IMR-90 (cell line): Measurements from ENCODE around the gene TCF4. TPM values are rescaled to one million over a fixed set of nuclear protein-coding genes. Genes with fewer than 3 reads are reported as not detected.
A peak's percentile ranks its signal among the peaks of the same experiment; 100 is the strongest.

Experiments used
- ATAC-seq: fragments of 200-7000 bp; cut with Tn5 transposase; 2 replicates; pipeline ENCODE4 v1.9.1; 2020; ENCODE audit warnings: low read depth, mild to moderate bottlenecking, moderate library complexity
- BruUV-seq: library from RNA; stranded (reverse); fragments of 400-500 nt; replicated peaks from 2 replicates; lab custom pipeline; 2021; lab: Mats Ljungman, UMichigan
- CTCF ChIA-PET: fragments of 300-600 bp; formaldehyde crosslinking; extraction: SDS; loops from one replicate; lab custom pipeline; 2021; ENCODE audit warnings: antibody characterized with exemption; lab: Yijun Ruan, JAX
- POLR2A ChIA-PET: fragments of 300-600 bp; sonication (Branson Sonifier 250); formaldehyde crosslinking; loops from one replicate; lab custom pipeline; 2022; ENCODE audit warnings: antibody characterized with exemption; ENCODE audit not compliant: unreplicated experiment; lab: Charles Lee
- DNase-seq: peaks from one replicate; pipeline ENCODE4 v3.0.0; 2013
- H2AFZ ChIP-seq: replicated peaks from 2 replicates; pipeline ENCODE3; 2013; ENCODE audit warnings: low read length, mild to moderate bottlenecking; ENCODE audit not compliant: poor library complexity
- H2AK5ac ChIP-seq: 2 replicates; pipeline ENCODE4 v1.6.1; 2013; ENCODE audit warnings: low read depth, low read length, inconsistent platforms
- H2AK9ac ChIP-seq: replicated peaks from 2 replicates; pipeline ENCODE3; 2013; ENCODE audit warnings: mild to moderate bottlenecking, low read depth, low read length, moderate library complexity; ENCODE audit not compliant: poor library complexity
- H2BK120ac ChIP-seq: 2 replicates; pipeline ENCODE4 v1.6.1; 2013; ENCODE audit warnings: low read depth, low read length, inconsistent platforms
- H2BK15ac ChIP-seq: 3 replicates; pipeline ENCODE4 v1.6.1; 2013; ENCODE audit warnings: low read depth, low read length, inconsistent platforms
- H2BK20ac ChIP-seq: 2 replicates; pipeline ENCODE4 v1.6.1; 2013; ENCODE audit warnings: low read depth, mild to moderate bottlenecking, inconsistent platforms, low read length, moderate library complexity
- H2BK5ac ChIP-seq: 2 replicates; pipeline ENCODE4 v1.6.1; 2013; ENCODE audit warnings: mild to moderate bottlenecking, low read depth, low read length, inconsistent platforms; ENCODE audit not compliant: poor library complexity, severe bottlenecking
- H3K14ac ChIP-seq: replicated peaks from 2 replicates; pipeline ENCODE4 v1.6.1; 2013; ENCODE audit warnings: low read depth, low read length, inconsistent platforms
- H3K18ac ChIP-seq: 2 replicates; pipeline ENCODE4 v1.6.1; 2013; ENCODE audit warnings: low read depth, low read length, control low read depth
- H3K23ac ChIP-seq: 2 replicates; pipeline ENCODE4 v1.6.1; 2013; ENCODE audit warnings: low read depth, low read length, inconsistent platforms
- H3K27ac ChIP-seq: 2 replicates; pipeline ENCODE4 v1.5.1; 2013; ENCODE audit warnings: mild to moderate bottlenecking, control low read depth, low read length; ENCODE audit not compliant: insufficient read depth
- H3K27me3 ChIP-seq: 2 replicates; pipeline ENCODE4 v1.6.1; 2013; ENCODE audit warnings: low read length; ENCODE audit not compliant: control insufficient read depth, insufficient read depth
- H3K36me3 ChIP-seq: 2 replicates; pipeline ENCODE4 v1.6.1; 2013; ENCODE audit warnings: low read length, mixed read lengths; ENCODE audit not compliant: control insufficient read depth, insufficient read depth
- H3K4ac ChIP-seq: 2 replicates; pipeline ENCODE4 v1.6.1; 2013; ENCODE audit warnings: low read depth, low read length, inconsistent platforms
- H3K4me1 ChIP-seq: 2 replicates; pipeline ENCODE4 v1.6.1; 2013; ENCODE audit warnings: low read length, mixed read lengths; ENCODE audit not compliant: control insufficient read depth, insufficient read depth
- H3K4me2 ChIP-seq: 2 replicates; pipeline ENCODE4 v1.6.1; 2013; ENCODE audit warnings: low read depth, mild to moderate bottlenecking, control low read depth, low read length, moderate library complexity
- H3K4me3 ChIP-seq: 2 replicates; pipeline ENCODE4 v1.5.1; 2013; ENCODE audit warnings: low read depth, mild to moderate bottlenecking, control low read depth, low read length, moderate library complexity; ENCODE audit not compliant: insufficient read depth
- H3K56ac ChIP-seq: 2 replicates; pipeline ENCODE4 v1.6.1; 2013; ENCODE audit warnings: low read length, inconsistent platforms; ENCODE audit not compliant: insufficient read depth; ENCODE audit errors: extremely low read depth
- H3K79me1 ChIP-seq, 2 experiments: 2 replicates each; pipeline ENCODE4 v1.6.1; 2013; ENCODE audit warnings: low read length in 2 of 2, inconsistent platforms in 1 of 2, low read depth in 1 of 2
- H3K9ac ChIP-seq: 2 replicates; pipeline ENCODE4 v1.6.1; 2013; ENCODE audit warnings: low read depth, low read length, control low read depth
- H3K9me1 ChIP-seq: 2 replicates; pipeline ENCODE4 v1.6.1; 2013; ENCODE audit warnings: low read length, inconsistent platforms; ENCODE audit not compliant: insufficient read depth
- H3K9me3 ChIP-seq: 2 replicates; pipeline ENCODE4 v1.6.1; 2013; ENCODE audit warnings: low read length; ENCODE audit not compliant: control insufficient read depth, insufficient read depth
- H4K20me1 ChIP-seq: 2 replicates; pipeline ENCODE4 v1.6.1; 2013; ENCODE audit warnings: low read length, inconsistent platforms; ENCODE audit not compliant: insufficient read depth
- H4K5ac ChIP-seq: 2 replicates; pipeline ENCODE4 v1.6.1; 2013; ENCODE audit warnings: mild to moderate bottlenecking, low read depth, low read length, control low read depth
- H4K8ac ChIP-seq, 2 experiments: 2 replicates each; pipeline ENCODE4 v1.6.1; 2013; ENCODE audit warnings: low read depth in 2 of 2, low read length in 2 of 2, control low read depth in 1 of 2, inconsistent platforms in 1 of 2
- H4K91ac ChIP-seq: 2 replicates; pipeline ENCODE4 v1.6.1; 2013; ENCODE audit warnings: low read depth, low read length, inconsistent platforms; ENCODE audit not compliant: insufficient read depth
- BHLHE40 ChIP-seq: fragments of 150-350 bp; IDR thresholded peaks from 2 replicates; pipeline ENCODE4 v1.6.1; 2016; ENCODE audit warnings: mild to moderate bottlenecking, low read depth, low read length
- WGBS, 2 experiments: methylation state at CpG; one replicate each; pipeline versions ENCODE4 v1.1.5 to v1.1.7; 2013; ENCODE audit warnings: missing lambda C conversion rate in 2 of 2; ENCODE audit not compliant: insufficient read length in 1 of 2; ENCODE audit errors: extremely low coverage in 2 of 2; 5-methylcytosine and 5-hydroxymethylcytosine counted together
- dilution Hi-C: fragments of 300-500 bp; cut with HindIII; formaldehyde crosslinking; loops from one replicate; pipeline ENCODE4 v1.14.3; 2018; ENCODE audit warnings: low sequenced_read_pairs; ENCODE audit not compliant: unreplicated experiment
- in situ Hi-C: fragments of 300-500 bp; cut with MboI; formaldehyde crosslinking; loops from 3 replicates; pipeline ENCODE4 v1.14.3; 2019; ENCODE audit warnings: low sequenced_read_pairs, inconsistent platforms, mixed read lengths
- intact Hi-C: fragments of 100-400 bp; cut with micrococcal nuclease; formaldehyde crosslinking; loops from 2 replicates; pipeline ENCODE4 v1.10.0; 2022
- polyA plus RNA-seq, 3 experiments: library from polyadenylated mRNA; depleted of rRNA; stranded (reverse); fragments of >200 nt; gene quantifications; 2 replicates each; pipeline ENCODE4 v1.2.3, GENCODE V29; 2012; ENCODE audit warnings: low replicate concordance in 1 of 3
- total RNA-seq: library from RNA; depleted of rRNA; stranded (reverse); fragments of >200 nt; gene quantifications from 2 replicates; pipeline ENCODE4 v1.2.3, GENCODE V29; 2012

The TCF4 gene
- total and polyA plus RNA-seq, 2 of the 4 experiments (the other 2 are of a cell fraction) = 30.0 to 87.1 TPM

GRCh38 chr18:55592106-55592505 lies 4.1 kb upstream of the TCF4 start:
- BruUV-seq = no TSS peak
- no peak overlapping the region for H2BK20ac ChIP-seq
- H3K9me3 ChIP-seq = no peaks in the 10 kb centered on the region
- POLR2A ChIA-PET = no interaction called here
- no peak overlapping the region for H2AK5ac ChIP-seq
- no peak for ATAC-seq
- no peaks in the 10 kb centered on the region for H3K27me3 ChIP-seq
- peak overlapping the region; percentile 5; the same call in 1 of the 2 replicates for H3K23ac ChIP-seq
- no peak overlapping the region for H3K4me3 ChIP-seq
- H3K36me3 ChIP-seq = no peaks in the 10 kb centered on the region
- no peak overlapping the region for H4K8ac ChIP-seq
- intact Hi-C loops (no loop called here), in situ Hi-C loops (loop anchor here (10.0 kb wide), 1 partner anchor 183 kb away; no protein-coding TSS in a partner anchor), dilution Hi-C loops (no loop called here)
- no peak overlapping the region for H4K91ac ChIP-seq
- H3K14ac ChIP-seq = no peak overlapping the region
- no peak overlapping the region for H3K27ac ChIP-seq
- no peak overlapping the region; the same call in 1 of the 2 replicates for H4K5ac ChIP-seq
- peaks cover 0 to 9% of the 10 kb centered on the region in 2 experiments; a peak in 2 of 4 replicates for H3K79me1 ChIP-seq
- H2AK9ac ChIP-seq = no peak overlapping the region
- no peak overlapping the region for H2BK15ac ChIP-seq
- no peak for TF ChIP-seq BHLHE40
- no peaks in the 10 kb centered on the region for H4K20me1 ChIP-seq
- H3K56ac ChIP-seq = no peak overlapping the region
- no peak overlapping the region for H2BK5ac ChIP-seq
- H3K4me1 ChIP-seq = peaks cover 3% of the 10 kb centered on the region
- WGBS, 2 experiments = no CpG with 5 or more reads among the region's 1 CpG
- no peak overlapping the region for H3K9ac ChIP-seq
- no peak overlapping the region for H2AFZ ChIP-seq
- no peak for DNase-seq
- no peak overlapping the region for H3K4ac ChIP-seq
- CTCF ChIA-PET = no interaction called here
- H3K18ac ChIP-seq = no peak overlapping the region
- 0 out of 2 replicates have a peak overlapping the region, but pooled peaks have one; percentile 29 for H2BK120ac ChIP-seq
- no peaks in the 10 kb centered on the region; the same call in 1 of the 2 replicates for H3K9me1 ChIP-seq
- H3K4me2 ChIP-seq = no peak overlapping the region
